ENCODE results near the gene SLC24A4. TPM values are rescaled to one million over a fixed set of nuclear protein-coding genes. Genes with fewer than 3 reads are reported as not detected.

The SLC24A4 gene
- total and polyA plus RNA-seq, 10 donors: 0.29 to 8.9 (median 4.2) TPM

- Histone ChIP-seq H3K4me3 (no peak overlapping the region), H3K9me3 (peaks cover 0 to 27% (median 15%) of the 10 kb centered on the region in 8 donors), H3K4me1 (peaks cover 0 to 49% (median 25%) of the 10 kb centered on the region in 6 donors), H3K27me3 (replicated peaks in 1 of 7) (no peaks in the 10 kb centered on the region), H3K36me3 (no peaks in the 10 kb centered on the region), H3K27ac (no peak overlapping the region)
- intact Hi-C loops (cut with DNase I; ENCODE audit: low total_unique reads): no loop called here
- no peak for DNase-seq
- WGBS, 5 donors: 84 to 98% (median 93%) methylated on average over 2 of the region's 2 CpGs
- TF ChIP-seq, protein P1, sequence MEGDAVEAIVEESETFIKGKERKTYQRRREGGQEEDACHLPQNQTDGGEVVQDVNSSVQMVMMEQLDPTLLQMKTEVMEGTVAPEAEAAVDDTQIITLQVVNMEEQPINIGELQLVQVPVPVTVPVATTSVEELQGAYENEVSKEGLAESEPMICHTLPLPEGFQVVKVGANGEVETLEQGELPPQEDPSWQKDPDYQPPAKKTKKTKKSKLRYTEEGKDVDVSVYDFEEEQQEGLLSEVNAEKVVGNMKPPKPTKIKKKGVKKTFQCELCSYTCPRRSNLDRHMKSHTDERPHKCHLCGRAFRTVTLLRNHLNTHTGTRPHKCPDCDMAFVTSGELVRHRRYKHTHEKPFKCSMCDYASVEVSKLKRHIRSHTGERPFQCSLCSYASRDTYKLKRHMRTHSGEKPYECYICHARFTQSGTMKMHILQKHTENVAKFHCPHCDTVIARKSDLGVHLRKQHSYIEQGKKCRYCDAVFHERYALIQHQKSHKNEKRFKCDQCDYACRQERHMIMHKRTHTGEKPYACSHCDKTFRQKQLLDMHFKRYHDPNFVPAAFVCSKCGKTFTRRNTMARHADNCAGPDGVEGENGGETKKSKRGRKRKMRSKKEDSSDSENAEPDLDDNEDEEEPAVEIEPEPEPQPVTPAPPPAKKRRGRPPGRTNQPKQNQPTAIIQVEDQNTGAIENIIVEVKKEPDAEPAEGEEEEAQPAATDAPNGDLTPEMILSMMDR (IDR thresholded peaks at IDR 0.05 in 8 of 11, conservative IDR thresholded peaks at IDR 0.05 in 3 of 11): no peak
- TF ChIP-seq POLR2AphosphoS5 (IDR thresholded peaks at IDR 0.05) (no peak), POLR2A (IDR thresholded peaks at IDR 0.05) (no peak)
These were observed 146.6 kb downstream of the SLC24A4 start for GRCh38 chr14:92469515-92469914.

GRCh38 chr14:92470215-92470614 is 147.2 kb downstream of the SLC24A4 start:
- intact Hi-C loops (cut with DNase I; ENCODE audit: low total_unique reads): no loop called here
- DNase-seq: no peak
- H3K9me3 ChIP-seq: peaks cover 0 to 27% (median 15%) of the 10 kb centered on the region in 8 donors
- WGBS, 5 donors: 93 to 98% (median 95%) methylated on average over 3 of the region's 3 CpGs
- no peak overlapping the region for H3K27ac ChIP-seq
- peaks cover 0 to 46% (median 26%) of the 10 kb centered on the region in 6 donors for H3K4me1 ChIP-seq
- TF ChIP-seq POLR2A (IDR thresholded peaks at IDR 0.05): no peak
- TF ChIP-seq, protein P1 (IDR thresholded peaks at IDR 0.05 in 8 of 11, conservative IDR thresholded peaks at IDR 0.05 in 3 of 11): no peak
- TF ChIP-seq POLR2AphosphoS5 (IDR thresholded peaks at IDR 0.05): no peak
- no peaks in the 10 kb centered on the region for H3K27me3 ChIP-seq (replicated peaks in 1 of 7)
- H3K36me3 ChIP-seq: no peaks in the 10 kb centered on the region
- no peak overlapping the region for H3K4me3 ChIP-seq

- Histone ChIP-seq H3K27ac (no peak overlapping the region), H3K4me1 (peaks cover 0 to 46% (median 28%) of the 10 kb centered on the region in 6 donors), H3K9me3 (peaks cover 0 to 27% (median 15%) of the 10 kb centered on the region in 8 donors), H3K27me3 (replicated peaks in 1 of 7) (no peaks in the 10 kb centered on the region), H3K36me3 (no peaks in the 10 kb centered on the region), H3K4me3 (no peak overlapping the region)
- intact Hi-C loops (cut with DNase I; ENCODE audit: low total_unique reads): no loop called here
- 92 to 100% (median 94%) methylated on average over 1 of the region's 1 CpG for WGBS, 5 donors
- TF ChIP-seq POLR2AphosphoS5 (IDR thresholded peaks at IDR 0.05) (no peak), POLR2A (IDR thresholded peaks at IDR 0.05) (no peak)
- TF ChIP-seq, protein P1 (IDR thresholded peaks at IDR 0.05 in 8 of 11, conservative IDR thresholded peaks at IDR 0.05 in 3 of 11): no peak
- DNase-seq: no peak
These were observed 147.8 kb downstream of the SLC24A4 start for GRCh38 chr14:92470811-92471210.

- TF ChIP-seq POLR2A (IDR thresholded peaks at IDR 0.05) (no peak), POLR2AphosphoS5 (IDR thresholded peaks at IDR 0.05) (no peak)
- TF ChIP-seq, protein P1 (IDR thresholded peaks at IDR 0.05 in 8 of 11, conservative IDR thresholded peaks at IDR 0.05 in 3 of 11): no peak
- Histone ChIP-seq H3K27me3 (replicated peaks in 1 of 7) (no peaks in the 10 kb centered on the region), H3K4me1 (peaks cover 0 to 47% (median 29%) of the 10 kb centered on the region in 6 donors), H3K4me3 (no peak overlapping the region), H3K27ac (no peak overlapping the region), H3K36me3 (no peaks in the 10 kb centered on the region), H3K9me3 (peaks cover 0 to 21% (median 10%) of the 10 kb centered on the region in 8 donors)
- DNase-seq: no peak
- intact Hi-C loops (cut with DNase I; ENCODE audit: low total_unique reads): no loop called here
These were observed 149.0 kb downstream of the SLC24A4 start for GRCh38 chr14:92471919-92472318.

Measured in spleen (tissue), 11 donors.